Right renal cortex interstitium (tissue), 3 donors: ENCODE measurements around the gene DCN. TPM values are rescaled to one million over a fixed set of nuclear protein-coding genes. Genes with fewer than 3 reads are reported as not detected.

Experiments
- DNase-seq, 3 donors: peaks; one replicate each; pipeline ENCODE4 v3.0.0-alpha.2; 2013; ENCODE audit warnings: low read depth in 3 of 3, low spot score in 2 of 3
- polyA plus RNA-seq, 3 donors: library from polyadenylated mRNA; unstranded; fragments of 120-200 nt; gene quantifications; one replicate each; pipeline ENCODE4 v1.2.1, GENCODE V29; 2013; ENCODE audit not compliant: insufficient read length in 3 of 3

Gene DCN
- polyA plus RNA-seq, 3 donors = 516 to 589 (median 520) TPM

DNA sequence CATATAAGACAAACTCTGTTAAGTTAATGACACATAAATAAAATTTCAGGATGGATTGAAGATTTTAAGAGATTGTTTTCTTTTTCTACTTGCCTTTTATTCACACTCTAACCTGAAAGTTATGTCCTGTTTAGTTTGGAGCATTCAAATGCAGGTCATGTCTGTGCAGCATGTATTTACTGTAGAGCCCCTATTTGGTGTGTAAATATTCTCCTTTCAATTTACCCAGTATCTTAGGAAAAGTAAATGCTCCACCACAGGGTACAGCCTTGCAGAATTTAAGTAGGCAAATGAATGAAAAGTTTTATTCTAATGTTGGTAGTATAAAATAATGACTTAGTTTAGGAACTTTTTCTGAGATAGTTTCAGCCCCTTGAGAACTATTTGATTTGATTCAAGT, 6.2 kb upstream of the DCN start:
- DNase-seq = no peak

DNA sequence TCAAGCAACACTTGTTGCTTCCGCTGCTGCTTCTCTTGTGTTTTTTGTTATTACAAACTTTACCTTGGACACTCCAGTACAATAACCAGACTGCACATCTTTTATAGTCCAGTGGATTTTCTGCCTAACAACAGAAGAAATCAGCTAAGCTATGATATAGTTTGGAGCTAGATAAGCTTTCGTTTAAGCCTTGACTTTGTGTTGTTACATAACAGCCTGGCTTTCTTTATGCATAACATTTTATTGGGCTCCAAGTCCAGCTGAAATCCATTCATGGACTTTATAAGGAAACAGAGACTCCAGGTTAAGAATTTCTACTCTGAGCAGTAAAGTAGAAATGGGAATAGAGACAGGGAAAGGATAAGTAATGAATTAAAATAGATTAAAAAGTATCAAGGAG, 3.5 kb upstream of the DCN start:
- no peak for DNase-seq

- no peak for DNase-seq
These were observed 2.8 kb upstream of the DCN start for GRCh38 chr12:91185421-91185820.

- DNase-seq = no peak
These were observed 934 bp upstream of the DCN start for GRCh38 chr12:91183551-91183950.

GRCh38 chr12:91180582-91181395, 1.8 kb downstream of the DCN start:
- no peak for DNase-seq

DNA sequence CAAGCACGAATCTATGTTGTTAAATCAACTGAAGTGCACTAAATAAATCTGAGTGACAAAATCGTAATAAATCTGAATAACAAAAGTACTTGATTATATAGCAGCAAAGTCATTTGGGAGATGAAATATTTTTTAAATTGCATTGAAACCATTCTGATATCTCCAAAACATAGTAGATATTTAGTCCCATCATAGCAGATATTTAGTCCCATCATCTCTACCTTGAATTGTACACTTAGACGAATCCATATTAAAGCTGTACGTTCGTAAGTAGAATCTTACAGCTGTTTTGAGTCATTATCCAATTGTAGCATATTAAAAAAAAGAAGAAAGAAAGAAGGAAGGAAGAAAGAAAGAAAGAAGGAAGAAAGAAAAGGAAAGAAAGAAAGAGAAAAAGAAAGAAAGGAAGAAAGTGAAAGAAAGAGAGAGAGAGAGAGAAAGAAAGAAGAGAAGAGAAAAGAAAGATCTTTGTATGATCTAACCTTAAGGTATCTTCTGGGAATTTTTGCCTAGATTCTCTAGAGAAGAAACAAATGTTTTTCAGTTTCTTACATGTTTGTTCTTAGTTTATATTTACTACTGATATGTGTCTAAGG, 2.6 kb downstream of the DCN start:
- DNase-seq = no peak

DNA sequence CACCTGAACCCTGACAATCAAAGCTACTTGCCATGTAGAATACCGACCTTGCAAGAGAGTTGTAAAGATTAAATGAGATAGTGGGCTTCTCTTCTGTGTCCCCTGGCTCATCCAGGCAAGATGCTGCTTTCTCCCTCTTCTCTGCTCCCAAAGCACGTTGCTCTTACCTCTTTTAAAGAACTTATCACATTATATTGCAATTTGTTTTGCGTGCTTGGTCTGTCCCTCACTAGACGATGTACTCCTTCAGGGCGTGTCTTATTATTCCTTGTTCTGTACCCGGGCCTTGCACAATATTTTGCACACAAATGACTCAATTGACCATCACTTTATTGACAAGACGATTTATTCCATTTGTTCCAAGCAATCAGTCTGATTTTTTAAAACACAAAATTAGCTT, 3.3 kb downstream of the DCN start:
- DNase-seq = no peak

GRCh38 chr12:91178781-91179180, 3.8 kb downstream of the DCN start:
- no peak for DNase-seq

DNA sequence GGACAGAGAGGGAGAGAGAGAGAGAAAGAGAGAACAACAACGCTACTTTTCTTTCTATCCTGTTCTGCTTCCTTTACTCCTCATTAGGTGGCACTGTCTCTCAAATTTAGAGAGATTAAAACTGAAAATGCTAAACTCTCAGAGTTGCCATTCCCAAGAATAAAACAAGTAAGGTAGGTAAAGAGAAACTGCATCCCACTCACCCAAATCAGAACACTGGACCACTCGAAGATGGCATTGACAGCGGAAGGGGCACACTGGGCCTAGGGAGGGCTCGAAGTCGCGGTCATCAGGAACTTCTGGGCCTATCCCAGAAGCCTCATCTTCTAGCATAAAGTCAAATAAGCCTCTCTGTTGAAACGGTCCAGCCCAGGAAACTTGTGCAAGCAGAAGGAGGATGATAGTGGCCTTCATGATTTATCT, 4.5 kb downstream of the DCN start:
- no peak for DNase-seq

DNA sequence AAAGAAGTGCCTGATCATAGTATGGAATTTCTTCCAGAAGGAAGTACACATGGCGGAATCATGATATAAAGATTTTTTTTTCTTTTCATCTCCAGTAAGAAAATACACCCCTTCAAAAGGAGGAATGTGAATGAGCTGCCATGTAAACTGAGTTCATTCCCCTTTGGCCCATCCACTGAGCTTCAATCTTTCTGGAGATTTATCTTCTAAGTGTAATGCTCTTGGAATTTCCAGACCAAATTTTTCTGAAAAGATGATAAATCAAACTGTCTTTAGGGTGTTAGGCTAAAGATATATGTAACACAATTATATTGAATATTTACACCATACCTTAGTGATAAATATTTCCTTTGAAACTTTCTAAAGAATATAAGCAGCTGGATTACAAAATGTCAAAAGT, 5.2 kb downstream of the DCN start:
- DNase-seq = no peak

- DNase-seq = no peak
These were observed 5.7 kb downstream of the DCN start for GRCh38 chr12:91176915-91177314.

- DNase-seq = no peak
These were observed 6.3 kb downstream of the DCN start for GRCh38 chr12:91176358-91176757.

GRCh38 chr12:91173124-91173523, 9.5 kb downstream of the DCN start:
- no peak for DNase-seq

DNA sequence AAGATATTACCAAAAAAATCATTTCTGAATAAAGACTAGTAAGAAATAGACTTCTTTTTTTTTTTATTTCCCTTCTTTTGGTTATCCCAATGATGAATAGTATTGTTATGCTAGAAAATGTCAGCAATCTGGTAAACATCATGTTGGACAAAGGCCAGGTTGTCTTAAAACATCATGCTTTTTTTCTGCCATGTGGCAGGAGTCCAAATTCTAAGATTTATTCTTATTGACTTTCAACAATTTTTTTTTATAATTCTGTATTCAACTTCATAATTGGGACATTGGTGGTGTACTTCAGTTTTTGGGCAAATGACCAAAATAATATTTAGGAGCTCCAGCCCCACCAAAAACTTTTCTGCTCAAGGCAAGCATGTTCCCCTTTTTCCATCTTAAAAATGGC, 10.5 kb downstream of the DCN start:
- no peak for DNase-seq

- DNase-seq = no peak
These were observed 11.1 kb downstream of the DCN start for GRCh38 chr12:91171476-91171875.

DNA sequence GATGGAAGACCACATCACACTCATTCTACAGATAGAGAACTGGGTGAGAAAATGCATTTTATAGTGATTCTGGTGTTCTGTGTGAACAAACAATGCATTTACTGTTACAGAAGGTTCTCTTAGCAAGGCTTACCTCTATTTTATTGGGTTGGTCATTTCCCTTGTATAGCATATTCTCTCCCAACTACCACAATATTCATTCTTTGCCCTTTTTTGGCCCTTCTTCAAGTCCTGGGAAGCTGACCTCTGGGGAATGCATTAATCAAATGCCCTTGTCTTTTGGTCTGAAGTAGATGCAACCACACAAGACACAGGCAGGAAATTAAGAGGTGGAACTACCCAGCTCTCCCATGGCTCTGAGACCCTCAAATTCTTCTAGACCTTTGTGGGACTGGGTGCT, 19.5 kb downstream of the DCN start:
- no peak for DNase-seq

DNA sequence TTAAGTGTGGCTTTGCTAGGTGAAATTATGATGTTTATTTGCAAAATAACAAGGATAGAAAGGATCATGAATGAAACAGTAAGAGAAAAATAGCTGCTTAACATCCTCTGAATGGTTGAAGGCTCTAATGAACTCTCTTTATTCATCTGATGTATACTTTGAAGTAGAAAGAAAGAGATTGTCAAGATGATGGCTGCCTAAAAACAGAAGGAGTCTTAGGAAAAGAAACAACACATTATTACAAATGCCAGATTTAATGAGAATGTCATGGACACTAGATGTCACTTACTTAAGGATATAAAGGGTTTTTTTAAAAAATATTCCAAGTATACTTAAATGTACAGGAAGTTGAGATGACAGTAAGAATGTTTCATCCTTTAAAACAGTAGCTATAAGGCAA, 21.6 kb downstream of the DCN start:
- no peak for DNase-seq

DNA sequence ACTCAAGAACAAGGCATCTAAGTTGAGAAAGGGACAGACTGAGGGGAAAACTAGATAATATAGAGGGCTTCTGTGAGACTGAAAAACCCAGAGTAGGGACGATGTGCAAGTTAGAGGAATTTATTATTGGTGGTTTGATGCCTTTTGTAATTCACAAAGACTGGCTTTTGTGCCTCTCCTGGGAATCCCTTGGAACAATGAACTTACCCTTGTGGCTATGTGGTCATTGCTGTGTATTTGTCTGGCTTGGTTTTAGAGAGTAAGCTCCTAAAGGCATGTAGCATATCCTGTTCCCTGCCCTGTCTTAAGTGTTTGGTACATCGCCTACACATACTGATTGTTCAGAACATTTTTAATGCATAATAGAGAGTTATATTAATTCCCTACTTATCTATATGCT, 26.6 kb downstream of the DCN start:
- no peak for DNase-seq

DNA sequence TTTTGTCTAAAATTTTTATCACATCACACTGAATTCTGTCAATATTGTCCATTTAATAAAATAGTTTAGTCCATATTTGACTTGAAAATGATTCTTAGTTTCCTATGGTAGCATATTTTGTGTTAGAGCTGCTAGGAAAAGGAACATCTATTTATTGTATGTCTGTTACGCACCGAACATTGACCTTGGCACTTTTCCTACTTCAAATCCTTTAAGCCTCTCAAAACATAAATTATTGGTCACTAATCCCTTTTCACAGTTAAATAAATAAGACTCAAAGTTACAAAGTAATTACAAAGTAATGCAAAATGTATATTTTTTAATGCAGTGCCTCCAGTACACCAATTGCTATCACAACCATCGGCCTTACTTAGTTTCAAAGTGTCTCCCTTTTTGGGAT, 28.5 kb downstream of the DCN start:
- DNase-seq = no peak

DNA sequence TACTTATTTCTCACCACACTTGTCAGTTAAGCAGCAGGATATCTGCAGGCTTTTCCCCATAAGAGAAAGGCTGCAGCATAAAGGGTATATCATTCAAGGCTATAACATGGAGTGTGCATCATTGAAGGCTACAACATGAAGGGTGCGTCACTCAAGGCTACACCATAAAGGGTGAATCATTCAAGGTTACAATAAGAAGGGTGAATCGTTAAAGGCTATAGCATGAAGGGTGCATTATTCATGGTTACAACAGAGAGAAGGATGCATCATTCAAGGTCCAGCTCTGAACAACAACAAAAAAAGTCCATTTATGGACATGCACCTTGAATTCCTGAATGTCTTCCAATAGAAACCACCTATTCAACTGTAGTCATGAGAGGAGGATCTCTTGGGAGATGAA, 38.6 kb downstream of the DCN start:
- DNase-seq = no peak

DNA sequence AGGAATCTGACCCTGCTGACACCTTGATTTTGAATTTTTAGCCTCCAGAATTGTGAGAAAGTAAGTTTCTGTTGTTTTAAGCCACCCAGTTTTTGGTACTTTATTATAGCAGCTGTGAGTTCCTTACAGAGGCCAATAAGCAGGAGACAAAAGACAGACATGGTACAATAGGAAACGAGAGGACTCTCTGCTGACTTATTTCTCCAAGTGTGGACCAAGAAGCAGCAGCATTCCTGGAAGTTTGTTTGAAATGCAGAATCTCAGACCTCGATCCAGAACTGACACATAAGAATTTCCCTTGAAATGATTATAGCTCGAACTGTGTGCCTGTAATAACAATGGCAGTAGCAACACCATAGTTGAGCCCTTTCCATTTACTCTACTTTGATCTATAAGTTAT, 39.4 kb downstream of the DCN start:
- DNase-seq = no peak

- DNase-seq = peak in 2 of 3 donors; percentile 36 to 62
These were observed 40.4 kb downstream of the DCN start for GRCh38 chr12:91142221-91142631.
